Measurements from ENCODE around the gene CEP112.
"Not testable (repeated sequence)": the region's sequence is repeated elsewhere in the genome, so short reads cannot be mapped to it uniquely, and the experiment has no call there.

CEP112 gene

GRCh38 chr17:65786479-65786878 is 405.5 kb downstream of the CEP112 start:
- no peak for DNase-seq (ENCODE audit: insufficient read length, low spot score)
- TF ChIP-seq POLR2A (IDR thresholded peaks at IDR 0.05; ENCODE audit: low read depth, low read length) = no peak
- no peak for TF ChIP-seq PAX5 (IDR thresholded peaks at IDR 0.05; ENCODE audit: insufficient read depth, low read length, severe bottlenecking)
- TF ChIP-seq SPI1 (IDR thresholded peaks at IDR 0.05; ENCODE audit: low read depth, low read length) = no peak
- TF ChIP-seq POLR2AphosphoS5 (IDR thresholded peaks at IDR 0.05; ENCODE audit: low read depth, low read length) = no peak
- no peak for TF ChIP-seq TAF1 (IDR thresholded peaks at IDR 0.05; ENCODE audit: low read depth, low read length)
- FAIRE-seq = no peak

- DNase-seq (ENCODE audit: insufficient read length, low spot score) = no peak
- no peak for FAIRE-seq
- TF ChIP-seq POU2F2 (IDR thresholded peaks at IDR 0.05; ENCODE audit: low read depth, low read length) = no peak
- no peak for TF ChIP-seq POLR2AphosphoS5 (IDR thresholded peaks at IDR 0.05; ENCODE audit: low read depth, low read length)
- no peak for TF ChIP-seq POLR2A (IDR thresholded peaks at IDR 0.05; ENCODE audit: low read depth, low read length)
- no peak for TF ChIP-seq PAX5 (IDR thresholded peaks at IDR 0.05; ENCODE audit: insufficient read depth, low read length, severe bottlenecking)
- no peak for TF ChIP-seq SPI1 (IDR thresholded peaks at IDR 0.05; ENCODE audit: low read depth, low read length)
- no peak for TF ChIP-seq TAF1 (IDR thresholded peaks at IDR 0.05; ENCODE audit: low read depth, low read length)
These were observed 406.8 kb downstream of the CEP112 start for GRCh38 chr17:65785109-65785508.

GRCh38 chr17:65783845-65784334 is 408.0 kb downstream of the CEP112 start:
- no peak for FAIRE-seq
- no peak for TF ChIP-seq SPI1 (IDR thresholded peaks at IDR 0.05; ENCODE audit: low read depth, low read length)
- TF ChIP-seq TAF1 (IDR thresholded peaks at IDR 0.05; ENCODE audit: low read depth, low read length) = no peak
- TF ChIP-seq PAX5 (IDR thresholded peaks at IDR 0.05; ENCODE audit: insufficient read depth, low read length, severe bottlenecking) = no peak
- no peak for TF ChIP-seq POLR2AphosphoS5 (IDR thresholded peaks at IDR 0.05; ENCODE audit: low read depth, low read length)
- no peak for TF ChIP-seq POLR2A (IDR thresholded peaks at IDR 0.05; ENCODE audit: low read depth, low read length)
- TF ChIP-seq POU2F2 (IDR thresholded peaks at IDR 0.05; ENCODE audit: low read depth, low read length) = no peak
- DNase-seq (ENCODE audit: insufficient read length, low spot score) = no peak

- not testable (repeated sequence) for FAIRE-seq; DNase-seq (ENCODE audit: insufficient read length, low spot score)
These were observed 409.7 kb downstream of the CEP112 start for GRCh38 chr17:65782104-65782706.

GRCh38 chr17:65780111-65780510 is 411.8 kb downstream of the CEP112 start:
- no peak for TF ChIP-seq TAF1 (IDR thresholded peaks at IDR 0.05; ENCODE audit: low read depth, low read length)
- no peak for TF ChIP-seq SPI1 (IDR thresholded peaks at IDR 0.05; ENCODE audit: low read depth, low read length)
- FAIRE-seq = no peak
- no peak for DNase-seq (ENCODE audit: insufficient read length, low spot score)

GRCh38 chr17:65776890-65777289 is 415.0 kb downstream of the CEP112 start:
- TF ChIP-seq POLR2A (IDR thresholded peaks at IDR 0.05; ENCODE audit: low read depth, low read length) (no peak), SPI1 (IDR thresholded peaks at IDR 0.05; ENCODE audit: low read depth, low read length) (no peak), POU2F2 (IDR thresholded peaks at IDR 0.05; ENCODE audit: low read depth, low read length) (no peak), PAX5 (IDR thresholded peaks at IDR 0.05; ENCODE audit: insufficient read depth, low read length, severe bottlenecking) (no peak), TAF1 (IDR thresholded peaks at IDR 0.05; ENCODE audit: low read depth, low read length) (no peak), POLR2AphosphoS5 (IDR thresholded peaks at IDR 0.05; ENCODE audit: low read depth, low read length) (no peak)
- FAIRE-seq = no peak
- no peak for DNase-seq (ENCODE audit: insufficient read length, low spot score)

GRCh38 chr17:65774787-65775186 is 417.1 kb downstream of the CEP112 start:
- no peak for DNase-seq (ENCODE audit: insufficient read length, low spot score)
- FAIRE-seq = no peak
- TF ChIP-seq PAX5 (IDR thresholded peaks at IDR 0.05; ENCODE audit: insufficient read depth, low read length, severe bottlenecking) (no peak), POU2F2 (IDR thresholded peaks at IDR 0.05; ENCODE audit: low read depth, low read length) (no peak), POLR2A (IDR thresholded peaks at IDR 0.05; ENCODE audit: low read depth, low read length) (no peak), POLR2AphosphoS5 (IDR thresholded peaks at IDR 0.05; ENCODE audit: low read depth, low read length) (no peak), SPI1 (IDR thresholded peaks at IDR 0.05; ENCODE audit: low read depth, low read length) (no peak), TAF1 (IDR thresholded peaks at IDR 0.05; ENCODE audit: low read depth, low read length) (no peak)

GRCh38 chr17:65772989-65773388 is 418.9 kb downstream of the CEP112 start:
- TF ChIP-seq PAX5 (IDR thresholded peaks at IDR 0.05; ENCODE audit: insufficient read depth, low read length, severe bottlenecking) (no peak), POLR2AphosphoS5 (IDR thresholded peaks at IDR 0.05; ENCODE audit: low read depth, low read length) (no peak), SPI1 (IDR thresholded peaks at IDR 0.05; ENCODE audit: low read depth, low read length) (no peak), TAF1 (IDR thresholded peaks at IDR 0.05; ENCODE audit: low read depth, low read length) (no peak), POLR2A (IDR thresholded peaks at IDR 0.05; ENCODE audit: low read depth, low read length) (no peak), POU2F2 (IDR thresholded peaks at IDR 0.05; ENCODE audit: low read depth, low read length) (no peak)
- DNase-seq (ENCODE audit: insufficient read length, low spot score) (no peak), FAIRE-seq (no peak)

GRCh38 chr17:65771704-65772103 is 420.2 kb downstream of the CEP112 start:
- no peak for TF ChIP-seq PAX5 (IDR thresholded peaks at IDR 0.05; ENCODE audit: insufficient read depth, low read length, severe bottlenecking)
- TF ChIP-seq POLR2A (IDR thresholded peaks at IDR 0.05; ENCODE audit: low read depth, low read length) = no peak
- no peak for TF ChIP-seq POU2F2 (IDR thresholded peaks at IDR 0.05; ENCODE audit: low read depth, low read length)
- TF ChIP-seq SPI1 (IDR thresholded peaks at IDR 0.05; ENCODE audit: low read depth, low read length) = no peak
- TF ChIP-seq TAF1 (IDR thresholded peaks at IDR 0.05; ENCODE audit: low read depth, low read length) = no peak
- no peak for TF ChIP-seq POLR2AphosphoS5 (IDR thresholded peaks at IDR 0.05; ENCODE audit: low read depth, low read length)
- DNase-seq (ENCODE audit: insufficient read length, low spot score) = no peak
- FAIRE-seq = no peak

GRCh38 chr17:65763786-65764185 is 428.1 kb downstream of the CEP112 start:
- FAIRE-seq = no peak
- DNase-seq (ENCODE audit: insufficient read length, low spot score) = no peak
- TF ChIP-seq POLR2AphosphoS5 (IDR thresholded peaks at IDR 0.05; ENCODE audit: low read depth, low read length) = no peak
- TF ChIP-seq PAX5 (IDR thresholded peaks at IDR 0.05; ENCODE audit: insufficient read depth, low read length, severe bottlenecking) = no peak
- no peak for TF ChIP-seq POLR2A (IDR thresholded peaks at IDR 0.05; ENCODE audit: low read depth, low read length)
- no peak for TF ChIP-seq SPI1 (IDR thresholded peaks at IDR 0.05; ENCODE audit: low read depth, low read length)
- TF ChIP-seq POU2F2 (IDR thresholded peaks at IDR 0.05; ENCODE audit: low read depth, low read length) = no peak
- no peak for TF ChIP-seq TAF1 (IDR thresholded peaks at IDR 0.05; ENCODE audit: low read depth, low read length)

Data from GM12891 (cell line).